Hypothalamus (tissue), 51 donors: ENCODE data around the gene MYBPC2.

Source experiments
- DNase-seq, 51 donors: peaks; one replicate each; lab custom pipeline; 2025; lab: John Stamatoyannopoulos, UW

The MYBPC2 gene

GRCh38 chr19:50494186-50495019 is 61.7 kb downstream of the MYBPC2 start:
- no peak for DNase-seq

- no peak for DNase-seq
Measured at GRCh38 chr19:50495020-50495531, 62.4 kb downstream of the MYBPC2 start.

GRCh38 chr19:50496189-50497021 is 63.7 kb downstream of the MYBPC2 start:
- DNase-seq = peak; percentile 29 to 97 (median 87)

- DNase-seq = no peak
Measured at GRCh38 chr19:50497022-50497405, 64.3 kb downstream of the MYBPC2 start.

- DNase-seq = no peak
Measured at GRCh38 chr19:50498219-50499056, 65.7 kb downstream of the MYBPC2 start.

GRCh38 chr19:50500060-50500752 is 67.5 kb downstream of the MYBPC2 start:
- DNase-seq = peak in 24 of 51 donors; percentile 8 to 72 (median 38)

GRCh38 chr19:50500753-50501151 is 68.1 kb downstream of the MYBPC2 start:
- DNase-seq = peak in 1 of 51 donors; percentile 45

- DNase-seq = no peak
Measured at GRCh38 chr19:50501186-50501567, 68.5 kb downstream of the MYBPC2 start.

- DNase-seq = no peak
Measured at GRCh38 chr19:50501568-50502475, 69.1 kb downstream of the MYBPC2 start.

- DNase-seq = no peak
Measured at GRCh38 chr19:50505856-50506611, 73.3 kb downstream of the MYBPC2 start.

GRCh38 chr19:50506700-50507099 is 74.0 kb downstream of the MYBPC2 start:
- no peak for DNase-seq

GRCh38 chr19:50507376-50507775 is 74.7 kb downstream of the MYBPC2 start:
- no peak for DNase-seq

GRCh38 chr19:50508843-50509190 is 76.1 kb downstream of the MYBPC2 start:
- no peak for DNase-seq

GRCh38 chr19:50509366-50509765 is 76.7 kb downstream of the MYBPC2 start:
- no peak for DNase-seq

GRCh38 chr19:50510121-50510670 is 77.5 kb downstream of the MYBPC2 start:
- peak in 14 of 51 donors; percentile 14 to 73 (median 51) for DNase-seq

- peak in 5 of 51 donors; percentile 62 to 95 (median 90) for DNase-seq
Measured at GRCh38 chr19:50510700-50511068, 78.0 kb downstream of the MYBPC2 start.

- peak; percentile 65 to 100 (median 98) for DNase-seq
Measured at GRCh38 chr19:50511069-50511822, 78.6 kb downstream of the MYBPC2 start, which contains the start of gene JOSD2. JOSD2 (minus strand) TSS chr19:50511191; CDS start chr19:50510431, 760 bp downstream.
